K562 (cell line): ENCODE results near the gene TRANK1. TPM values are rescaled to one million over a fixed set of nuclear protein-coding genes. Genes with fewer than 3 reads are reported as not detected.
A peak's percentile ranks its signal among the peaks of the same experiment; 100 is the strongest.

ENCODE experiments used
- ADNP ChIP-seq: fragments of 200-800 bp; sonication (Bioruptor generic); IDR thresholded peaks from 2 replicates; pipeline ENCODE4 v1.6.1; 2016; ENCODE audit warnings: missing genetic modification characterization, missing compliant biosample characterization
- ARID3A ChIP-seq: IDR thresholded peaks from 2 replicates; pipeline ENCODE4 v1.6.1; 2012; ENCODE audit warnings: low read depth, low read length, improper control_type of control experiment, borderline replicate concordance
- ARNT ChIP-seq, 2 experiments: fragments of 450-650 bp; IDR thresholded peaks; 2 replicates each; pipeline ENCODE4 v1.6.1; 2016; ENCODE audit warnings: mild to moderate bottlenecking in 1 of 2
- CEBPG ChIP-seq, 3 experiments: fragments of 200-800 bp in 1 of 3; sonication (Bioruptor generic) in 1 of 3; sonication (generic) in 1 of 3; formaldehyde crosslinking in 1 of 3; IDR thresholded peaks in 2 of 3; conservative IDR thresholded peaks in 1 of 3; 2 replicates each; pipeline versions ENCODE4 v1.6.1 to v1.8.0; 2016 to 2022; ENCODE audit warnings: missing compliant biosample characterization in 2 of 3, missing genetic modification characterization in 2 of 3, mild to moderate bottlenecking in 1 of 3, missing genetic modification reagents in 1 of 3
- CREB3 ChIP-seq: fragments of 450-650 bp; conservative IDR thresholded peaks from 2 replicates; pipeline ENCODE4 v1.6.1; 2016; ENCODE audit warnings: missing genetic modification characterization, low read depth, mild to moderate bottlenecking, missing compliant biosample characterization, moderate library complexity
- E2F4 ChIP-seq: sonication (generic); formaldehyde crosslinking; IDR thresholded peaks from 2 replicates; pipeline ENCODE4 v1.8.0; 2022; ENCODE audit warnings: mild to moderate bottlenecking, low read depth, missing genetic modification reagents
- FOXP1 ChIP-seq: sonication (generic); formaldehyde crosslinking; IDR thresholded peaks from 2 replicates; pipeline ENCODE4 v1.8.0; 2022; ENCODE audit warnings: mild to moderate bottlenecking, missing genetic modification reagents
- HDAC1 ChIP-seq, 2 experiments: fragments of 450-650 bp; IDR thresholded peaks; 2 replicates each; pipeline ENCODE4 v1.6.1; 2016 to 2017; ENCODE audit warnings: inconsistent platforms in 1 of 2, mild to moderate bottlenecking in 1 of 2, moderate library complexity in 1 of 2
- HMG20B ChIP-seq: fragments of 250-450 bp; sonication (Bioruptor Pico); IDR thresholded peaks from 2 replicates; pipeline ENCODE4 v1.5.0; 2021; ENCODE audit warnings: mild to moderate bottlenecking
- HOMEZ ChIP-seq: fragments of 250-450 bp; sonication (Bioruptor Pico); IDR thresholded peaks from 2 replicates; pipeline ENCODE4 v1.4.0; 2020; ENCODE audit warnings: mild to moderate bottlenecking, moderate library complexity
- MECOM ChIP-seq: fragments of 250-450 bp; sonication (Bioruptor Pico); IDR thresholded peaks from 2 replicates; pipeline ENCODE4 v1.8.0; 2022; ENCODE audit warnings: inconsistent platforms
- MLLT1 ChIP-seq, 2 experiments: fragments of 450-650 bp; IDR thresholded peaks; 2 replicates each; pipeline ENCODE4 v1.6.1; 2016
- MTF1 ChIP-seq: fragments of 250-450 bp; sonication (Bioruptor Pico); IDR thresholded peaks from 2 replicates; pipeline ENCODE4 v1.9.0; 2021; ENCODE audit warnings: moderate library complexity, mild to moderate bottlenecking, inconsistent platforms, borderline replicate concordance
- NR3C1 ChIP-seq: sonication (generic); formaldehyde crosslinking; IDR thresholded peaks from 2 replicates; pipeline ENCODE4 v1.8.1; 2022; ENCODE audit warnings: missing genetic modification reagents
- RCOR1 ChIP-seq, 2 experiments: IDR thresholded peaks; 2 replicates each; pipeline ENCODE4 v1.6.1; 2012; ENCODE audit warnings: low read depth in 2 of 2, low read length in 2 of 2, borderline replicate concordance in 1 of 2, improper control_type of control experiment in 1 of 2
- VEZF1 ChIP-seq: fragments of 200-800 bp; sonication (Bioruptor generic); IDR thresholded peaks from 2 replicates; pipeline ENCODE4 v1.6.1; 2017; ENCODE audit warnings: missing genetic modification characterization, missing compliant biosample characterization
- ZC3H11A ChIP-seq: IDR thresholded peaks from 2 replicates; pipeline ENCODE4 v1.6.1; 2012; ENCODE audit warnings: low read depth, low read length, improper control_type of control experiment
- ZNF766 ChIP-seq: fragments of 200-800 bp; sonication (Bioruptor generic); conservative IDR thresholded peaks from 2 replicates; pipeline ENCODE4 v1.6.1; 2016; ENCODE audit warnings: missing genetic modification characterization, missing compliant biosample characterization
- polyA plus RNA-seq, 8 experiments: library from polyadenylated mRNA; depleted of rRNA in 4 of 8; stranded (reverse) in 5 of 8; unstranded in 3 of 8; fragments of >200 nt; fragmentation: Nextera tagmentation in 2 of 8; fragmentation: Illumina TruSeq in 1 of 8; extraction: Ambion mirVana in 2 of 8; extraction: Trizol in 1 of 8; gene quantifications; 2 replicates each; pipeline versions ENCODE4 v1.2.1 to v1.2.3, GENCODE V29; 2011 to 2014; ENCODE audit warnings: inconsistent platforms in 1 of 8, missing spikeins in 1 of 8
- total RNA-seq, 7 experiments: library from RNA; depleted of rRNA in 6 of 7; stranded (reverse); fragments of >200 nt in 6 of 7; fragmentation: Illumina TruSeq in 2 of 7; extraction: Trizol in 2 of 7; gene quantifications; 2 replicates each; pipeline versions ENCODE4 v1.2.1 to v1.2.3, GENCODE V29; 2011 to 2021; ENCODE audit warnings: low replicate concordance in 1 of 7

The TRANK1 gene
- total and polyA plus RNA-seq, 9 of the 15 experiments (the other 6 are each of a cell fraction or from before 2014, with no cell fraction given) = 0.41 to 5.3 (median 2.1) TPM

GRCh38 chr3:36911990-36912804 lies 32.7 kb downstream of the TRANK1 start (continued):
- TF ChIP-seq E2F4 (no peak), MECOM (CRISPR knock-in tag) (no peak), CREB3 (tag) (no peak), VEZF1 (CRISPR knock-in tag) (no peak; the same call in 1 of the 2 replicates), ARID3A (no peak), NR3C1 (CRISPR knock-in tag) (no peak), ADNP (tag) (no peak), HOMEZ (no peak), HMG20B (CRISPR knock-in tag) (no peak), MTF1 (CRISPR knock-in tag) (no peak), MLLT1 (IDR thresholded peaks at IDR 0.05) (peak in 1 of 2 experiments; percentile 35; a peak in 1 of 4 replicates), ZC3H11A (no peak), ZNF766 (no peak), HDAC1 (IDR thresholded peaks at IDR 0.05) (no peak), RCOR1 (IDR thresholded peaks at IDR 0.05; ENCODE audit: borderline replicate concordance in 1 of 2, low read depth in 2 of 2, low read length in 2 of 2) (no peak), ARNT (IDR thresholded peaks at IDR 0.05) (no peak), CEBPG (CRISPR knock-in tag; IDR thresholded peaks at IDR 0.05) (no peak), CEBPG (tag; conservative IDR thresholded peaks at IDR 0.05 in 1 of 2, IDR thresholded peaks at IDR 0.05 in 1 of 2) (no peak), FOXP1 (peak; percentile 89; the same call in 1 of the 2 replicates)
